ENCODE data around the gene CTSL.
"Not testable (repeated sequence)": the region's sequence is repeated elsewhere in the genome, so short reads cannot be mapped to it uniquely, and the experiment has no call there.

The CTSL gene

DNA sequence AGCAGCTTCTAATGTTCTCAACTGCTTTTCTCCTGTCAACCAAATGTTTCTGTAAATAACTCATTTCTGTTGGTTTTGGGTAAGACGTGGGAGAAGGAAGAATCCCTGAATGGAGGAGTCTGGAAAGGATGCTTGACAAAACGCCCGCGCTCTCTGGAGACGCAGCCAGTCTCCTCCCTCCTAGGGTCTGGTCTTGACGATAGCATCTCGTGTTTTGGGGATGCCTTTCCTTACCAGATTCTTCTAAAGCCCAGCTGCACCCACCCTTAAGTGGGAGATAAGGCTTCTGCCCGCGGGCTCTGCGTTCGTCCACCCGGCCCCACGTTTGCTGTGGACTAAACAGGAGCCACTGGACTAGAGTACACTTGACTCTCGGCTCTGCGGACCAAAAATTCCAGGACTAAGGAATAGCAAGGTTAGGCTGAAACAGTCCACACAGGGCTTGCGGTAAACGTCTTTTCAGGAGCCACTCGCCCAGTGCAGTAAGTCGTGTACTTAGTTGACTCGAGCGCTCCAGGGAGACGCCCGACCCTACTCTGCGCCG is 491 bp upstream of the CTSL start:
- DNase-seq: no peak

DNA sequence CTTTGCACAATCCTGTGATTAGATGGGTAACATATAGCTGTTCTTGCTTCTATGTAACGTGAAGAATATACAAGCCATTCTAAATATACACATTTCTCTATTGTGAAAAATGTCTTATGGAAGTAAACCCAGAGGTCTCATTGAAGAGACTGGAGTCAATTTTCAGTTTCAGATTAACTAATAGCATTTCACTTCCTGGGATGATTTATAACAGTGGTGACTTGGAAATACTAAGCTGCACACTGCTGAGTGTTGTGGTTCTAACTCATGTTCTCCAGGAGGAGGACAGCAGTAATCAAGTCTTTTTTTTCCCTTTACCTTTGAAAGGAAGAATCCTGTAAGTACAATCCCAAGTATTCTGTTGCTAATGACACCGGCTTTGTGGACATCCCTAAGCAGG is 3.3 kb downstream of the CTSL start:
- no peak for DNase-seq

DNA sequence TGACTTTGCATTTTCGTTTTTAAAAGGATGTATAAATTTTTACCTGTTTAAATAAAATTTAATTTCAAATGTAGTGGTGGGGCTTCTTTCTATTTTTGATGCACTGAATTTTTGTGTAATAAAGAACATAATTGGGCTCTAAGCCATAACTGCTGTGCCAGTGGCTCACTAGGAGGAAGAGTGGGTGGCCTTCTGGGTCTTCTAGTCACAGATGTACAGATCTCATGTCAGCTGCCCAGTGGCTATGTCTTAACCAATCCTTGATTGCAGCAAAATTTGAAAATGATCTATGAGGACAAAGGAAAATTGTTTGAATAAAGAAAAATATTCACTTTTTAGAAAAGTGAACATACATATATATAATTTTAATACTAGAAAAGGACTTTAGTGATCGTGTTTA is 5.4 kb downstream of the CTSL start:
- DNase-seq: no peak

DNA sequence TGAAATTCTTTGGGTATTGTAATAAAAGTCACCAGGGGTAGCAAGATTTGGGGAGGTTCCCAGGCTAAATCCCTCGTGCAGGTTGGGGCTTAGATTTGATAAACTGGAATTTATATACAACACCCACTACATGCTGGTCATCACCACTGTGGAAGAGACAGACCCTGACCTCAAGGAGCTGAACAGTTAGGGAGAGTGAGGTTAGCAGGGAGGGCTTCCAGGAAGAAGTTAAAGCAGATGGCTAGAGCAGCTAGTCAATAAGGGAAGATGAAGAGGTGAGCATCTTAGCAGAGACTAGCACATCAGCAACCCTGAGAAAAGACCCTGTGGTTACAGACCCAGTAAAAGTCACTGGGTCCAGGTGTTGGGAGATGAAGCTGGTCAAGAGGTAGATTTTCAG is 6.4 kb downstream of the CTSL start:
- DNase-seq: no peak

DNA sequence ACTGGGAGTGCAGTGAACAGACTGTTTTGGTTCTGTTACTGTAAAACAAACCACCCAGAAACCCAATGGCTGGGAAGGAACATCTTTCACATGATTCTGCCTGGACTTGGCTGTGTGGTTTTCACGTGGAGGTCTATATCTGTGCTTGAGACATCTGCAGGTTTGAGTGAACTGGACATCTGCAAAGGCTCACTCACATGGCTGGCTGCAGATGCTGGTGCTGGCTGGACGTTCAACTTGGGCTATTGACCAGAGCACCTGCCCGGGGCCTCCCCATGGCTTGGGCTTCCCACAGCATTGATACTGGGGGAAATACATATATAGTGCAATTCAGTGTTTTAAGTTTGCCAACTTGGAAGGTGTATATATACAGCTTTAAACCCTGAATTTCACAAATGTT is 6.8 kb downstream of the CTSL start:
- no peak for DNase-seq

DNA sequence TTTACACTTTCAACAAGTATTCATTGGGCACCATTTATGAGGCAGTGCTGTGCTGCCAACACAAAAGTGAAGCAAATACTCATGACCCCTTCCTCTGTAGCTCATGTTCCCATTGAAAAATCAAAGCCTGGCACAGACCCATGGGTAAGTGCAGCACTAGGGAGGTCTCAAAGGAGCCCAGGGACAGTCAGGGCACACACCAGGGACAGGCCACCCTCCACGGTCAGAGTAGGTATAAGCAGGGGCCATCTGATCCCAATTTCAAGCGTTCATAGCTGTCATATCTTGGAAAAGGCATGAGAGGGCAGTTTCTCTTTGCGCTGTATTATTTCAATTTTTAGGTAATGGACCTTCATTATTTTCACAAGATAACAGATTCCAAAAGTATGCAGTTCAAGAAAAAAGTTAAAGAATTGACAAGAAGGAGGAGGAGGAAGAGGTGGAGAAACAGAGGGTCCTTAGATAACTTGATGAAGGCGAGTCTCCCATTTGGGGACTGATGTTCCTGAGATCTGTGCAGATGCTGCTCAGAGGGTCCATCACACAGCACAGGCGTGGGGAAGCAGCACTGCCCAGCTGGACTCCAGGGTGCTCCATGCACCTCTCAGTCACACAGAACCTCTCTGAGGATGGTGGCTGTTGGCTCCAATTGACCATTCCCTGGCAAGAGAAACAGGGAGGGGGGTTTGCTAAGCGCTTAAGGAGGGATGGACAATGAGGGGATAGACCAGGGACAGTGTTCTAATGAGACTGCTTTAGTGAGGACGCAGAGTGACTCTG is 7.5 kb downstream of the CTSL start:
- no peak for DNase-seq

DNA sequence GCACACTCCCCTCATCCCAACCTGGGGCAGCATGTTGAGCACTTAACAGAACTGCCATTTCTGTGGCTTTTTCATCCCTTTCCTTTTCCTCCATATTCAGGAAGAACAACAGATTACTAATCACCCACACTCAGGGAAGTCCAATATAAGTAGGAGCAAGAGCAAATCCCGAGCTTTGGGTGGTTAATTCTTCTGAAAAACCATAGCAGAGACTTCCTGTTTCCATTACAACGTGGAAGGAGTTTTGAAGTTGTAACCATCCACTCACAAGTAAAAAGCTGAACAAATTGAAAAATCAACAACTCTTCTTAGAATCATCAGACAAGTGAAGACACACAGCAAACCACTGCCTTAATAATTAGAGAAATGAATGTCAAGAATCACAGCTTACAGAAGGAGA is 8.2 kb downstream of the CTSL start:
- DNase-seq: no peak

DNA sequence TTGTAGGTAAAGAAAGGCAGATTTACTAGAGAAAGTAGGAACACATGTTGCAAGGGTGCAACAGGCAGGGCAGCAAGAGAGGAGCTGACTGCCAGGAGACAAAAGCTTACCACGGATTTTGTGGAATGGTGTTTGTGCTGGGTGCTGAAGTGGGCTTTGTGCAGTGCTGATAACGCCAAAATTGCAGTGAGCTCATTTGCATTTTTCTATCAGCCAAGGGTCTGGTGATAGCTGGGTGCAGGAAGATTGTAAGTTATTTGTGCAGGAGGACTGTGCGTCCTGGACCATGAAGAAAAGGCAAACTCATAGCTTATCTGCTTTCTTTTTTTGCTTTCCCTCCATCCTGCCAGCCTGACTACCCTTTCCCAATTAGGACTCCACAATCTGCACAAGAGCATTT is 13.6 kb downstream of the CTSL start:
- no peak for DNase-seq

DNA sequence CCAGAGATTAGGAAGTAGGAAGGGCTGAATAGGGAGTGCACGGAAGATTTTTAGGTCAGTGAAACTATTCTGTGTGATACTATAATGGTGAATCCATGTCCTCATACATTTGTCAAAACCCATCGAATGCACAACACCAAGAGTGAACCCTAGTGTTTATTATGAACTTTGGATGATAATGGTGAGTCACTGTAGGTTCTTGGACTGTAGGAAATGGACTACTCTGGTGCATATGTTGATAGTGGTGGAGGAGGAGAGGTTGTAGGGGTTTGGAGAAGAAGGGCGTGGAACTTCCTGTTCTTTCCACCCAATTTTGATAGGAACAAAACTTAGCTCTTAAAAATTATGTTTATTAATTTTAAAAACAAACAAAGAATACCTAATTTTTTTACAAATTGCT is 14.3 kb downstream of the CTSL start:
- no peak for DNase-seq

DNA sequence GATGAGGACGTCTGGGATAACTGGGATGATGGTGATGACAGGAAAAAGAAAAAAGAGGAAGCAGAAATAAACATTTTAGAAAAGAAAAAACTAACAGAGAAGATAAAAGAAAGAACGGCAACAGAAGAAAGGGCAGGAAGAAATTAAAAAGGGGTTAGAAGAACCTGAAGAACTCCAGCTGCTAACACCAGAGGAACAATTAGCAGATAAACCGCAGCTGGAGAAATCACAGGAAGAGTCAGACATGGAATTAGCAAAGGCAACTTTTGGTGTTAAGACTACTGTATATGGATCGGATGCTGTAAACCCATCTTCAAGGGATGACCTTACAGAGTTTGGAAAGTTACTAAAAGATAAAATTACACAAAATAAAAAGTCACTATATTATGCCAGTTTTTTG is 15.4 kb downstream of the CTSL start:
- no peak for DNase-seq

DNA sequence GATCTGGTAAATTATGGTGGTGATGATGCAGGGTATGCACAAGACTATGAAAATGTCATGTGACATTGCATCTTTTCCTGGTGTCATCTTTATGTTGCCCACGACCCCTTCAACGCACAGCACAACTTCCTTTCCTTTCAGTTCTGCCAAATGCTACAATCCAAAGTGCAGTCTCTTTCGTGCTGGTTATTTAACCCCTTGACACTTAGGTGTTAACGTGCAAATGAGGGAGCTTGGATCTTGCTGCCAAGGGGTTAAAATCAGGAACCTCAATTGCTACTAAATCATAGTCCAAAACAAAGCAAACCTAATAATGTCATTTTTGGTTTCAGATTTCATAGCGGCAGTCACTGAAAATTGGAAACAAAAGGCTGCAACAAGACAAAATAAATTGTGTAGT is 16.0 kb downstream of the CTSL start:
- no peak for DNase-seq

DNA sequence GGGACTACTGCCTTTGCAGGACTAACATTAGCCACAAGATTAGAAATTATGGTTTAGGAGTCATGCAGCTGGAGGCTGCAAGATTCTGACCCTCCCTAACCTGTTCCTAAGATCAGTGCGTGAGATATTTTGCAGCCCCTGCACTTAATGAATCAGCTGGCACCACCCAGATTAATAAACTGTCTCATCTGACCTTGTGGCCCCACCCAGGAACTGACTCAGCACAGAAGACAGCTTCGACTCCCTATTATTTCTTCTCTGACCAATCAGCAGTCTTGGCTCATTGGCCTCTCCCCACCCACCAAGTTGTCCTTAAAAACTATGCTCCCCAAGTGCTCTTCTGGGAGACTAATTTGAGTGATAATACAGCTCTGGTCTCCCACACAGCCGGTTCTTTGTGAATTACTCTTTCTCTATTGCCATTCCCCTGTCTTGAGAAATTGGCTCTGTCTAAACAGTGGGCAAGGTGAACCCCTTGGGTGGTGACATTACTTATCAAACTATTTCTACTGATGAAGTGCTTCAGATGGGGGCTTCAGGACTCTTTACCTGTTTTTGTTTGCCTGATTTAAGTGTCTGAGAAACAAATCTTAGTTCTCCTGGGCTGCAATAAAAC is 17.0 kb downstream of the CTSL start:
- no peak for DNase-seq

DNA sequence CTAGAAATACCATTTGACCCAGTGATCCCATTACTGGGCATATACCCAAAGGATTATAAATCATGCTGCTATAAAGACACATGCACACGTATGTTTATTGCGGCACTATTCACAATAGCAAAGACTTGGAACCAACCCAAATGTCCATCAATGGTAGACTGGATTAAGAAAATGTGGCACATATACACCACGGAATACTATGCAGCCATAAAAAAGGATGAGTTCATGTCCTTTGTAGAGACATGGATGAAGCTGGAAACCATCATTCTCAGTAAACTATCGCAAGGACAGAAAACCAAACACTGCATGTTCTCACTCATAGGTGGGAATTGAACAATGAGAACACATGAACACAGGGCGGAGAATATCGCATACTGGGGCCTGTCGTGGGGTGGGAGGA is 18.3 kb downstream of the CTSL start:
- not testable (repeated sequence) for DNase-seq

DNA sequence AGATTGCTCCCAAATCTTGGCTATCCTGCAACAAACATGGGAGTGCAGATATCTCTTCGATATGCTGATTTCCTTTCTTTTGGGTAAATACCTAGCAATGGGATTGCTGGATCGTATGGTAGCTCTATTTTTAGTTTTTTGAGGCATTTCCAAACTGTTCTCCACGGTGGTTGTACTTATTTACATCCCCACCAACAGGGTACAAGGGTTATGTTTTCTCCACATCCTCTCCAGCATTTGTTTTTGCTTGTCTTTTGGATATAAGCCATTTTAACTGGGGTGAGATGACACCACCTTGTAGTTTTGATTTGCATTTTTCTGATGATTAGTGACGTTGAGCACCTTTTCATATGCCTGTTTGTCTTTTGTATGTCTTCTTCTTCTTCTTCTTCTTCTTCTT is 20.3 kb downstream of the CTSL start:
- DNase-seq: no peak

DNA sequence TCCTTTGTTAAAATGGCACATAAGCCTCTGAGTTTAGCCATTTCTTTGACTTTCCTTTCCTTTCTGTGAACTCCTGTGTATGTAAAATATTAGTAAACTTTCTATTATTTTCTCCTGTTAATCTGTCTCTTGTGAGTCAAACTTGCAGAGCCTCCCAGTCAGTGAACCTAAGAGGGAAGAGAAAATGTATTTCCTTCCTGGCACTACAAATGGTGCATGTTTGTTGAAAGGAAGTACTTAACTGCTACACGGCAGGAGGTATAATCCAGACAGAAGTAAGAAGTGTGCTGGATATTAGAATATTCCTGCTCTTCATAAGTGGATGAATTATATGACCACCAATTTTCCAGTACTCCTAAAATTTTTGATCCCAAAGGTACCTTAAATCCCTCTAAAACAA is 23.0 kb downstream of the CTSL start:
- DNase-seq: no peak

DNA sequence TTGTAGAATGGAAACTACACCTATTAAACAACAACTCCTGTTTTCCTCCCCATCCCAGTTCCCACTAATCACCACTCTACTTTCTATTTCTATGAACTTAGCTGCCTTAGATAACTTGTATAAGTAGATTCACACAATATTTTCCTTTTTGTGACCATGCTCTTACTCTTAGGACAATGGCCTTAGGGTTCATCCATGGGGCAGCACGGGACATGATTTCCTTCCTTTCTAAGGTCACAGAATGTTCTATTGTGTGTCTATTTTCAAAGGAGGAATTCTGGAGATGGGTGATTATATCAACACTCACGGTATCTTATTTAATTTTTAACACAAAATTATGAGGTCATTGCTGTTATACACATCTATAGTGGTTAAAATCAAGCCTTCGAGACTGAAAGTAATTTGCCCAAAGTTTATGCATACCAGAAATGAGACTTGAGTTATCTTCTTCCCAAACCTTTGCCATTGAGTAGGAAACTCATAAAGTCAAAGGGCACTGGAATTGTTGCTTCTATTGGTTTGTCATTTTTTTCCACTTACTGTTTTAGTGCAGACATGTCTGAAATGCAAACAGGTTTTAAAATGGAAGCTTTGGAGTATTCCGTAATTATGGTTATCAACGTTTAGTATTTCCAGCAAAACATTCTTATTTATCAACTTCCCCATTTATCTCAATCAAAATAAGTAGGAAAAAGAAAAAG is 23.6 kb downstream of the CTSL start:
- no peak for DNase-seq

DNA sequence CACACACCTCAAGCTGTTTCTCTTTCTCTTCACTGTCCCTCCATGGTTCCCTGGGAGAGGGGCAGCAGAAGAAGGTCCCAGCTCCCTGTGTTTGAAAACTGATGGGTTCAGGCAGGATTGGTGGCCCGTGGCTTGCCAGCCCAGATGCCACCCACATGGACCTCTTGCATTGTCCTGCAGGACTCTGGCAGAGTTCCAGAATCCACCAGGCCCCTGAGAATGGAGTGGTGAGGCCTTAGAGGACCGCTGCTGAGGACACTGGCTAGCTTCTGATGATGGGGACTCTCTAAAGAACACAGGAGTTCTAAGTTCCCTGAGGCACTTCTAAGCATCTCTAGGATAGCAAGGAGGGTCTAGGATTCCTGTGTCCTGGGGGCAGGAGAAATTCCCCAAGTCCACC is 24.8 kb downstream of the CTSL start:
- DNase-seq: no peak

DNA sequence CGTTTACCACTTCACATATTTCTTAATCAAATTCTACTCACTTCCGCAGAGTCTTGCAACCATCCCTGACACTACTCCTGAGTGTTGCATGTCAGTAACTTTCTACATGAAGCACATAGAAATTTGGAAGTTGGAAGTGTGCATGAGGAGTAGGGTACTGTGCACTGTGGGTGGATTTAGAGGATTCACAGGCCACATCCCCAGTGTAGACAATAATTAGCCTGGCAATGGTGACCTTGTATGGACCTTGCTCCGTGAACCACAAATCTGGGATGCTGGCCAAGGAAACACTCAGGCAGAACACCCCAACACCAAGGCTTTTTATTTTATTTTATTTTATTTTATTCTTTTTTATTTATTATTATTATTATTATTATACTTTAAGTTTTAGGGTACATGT is 25.5 kb downstream of the CTSL start:
- DNase-seq: no peak

DNA sequence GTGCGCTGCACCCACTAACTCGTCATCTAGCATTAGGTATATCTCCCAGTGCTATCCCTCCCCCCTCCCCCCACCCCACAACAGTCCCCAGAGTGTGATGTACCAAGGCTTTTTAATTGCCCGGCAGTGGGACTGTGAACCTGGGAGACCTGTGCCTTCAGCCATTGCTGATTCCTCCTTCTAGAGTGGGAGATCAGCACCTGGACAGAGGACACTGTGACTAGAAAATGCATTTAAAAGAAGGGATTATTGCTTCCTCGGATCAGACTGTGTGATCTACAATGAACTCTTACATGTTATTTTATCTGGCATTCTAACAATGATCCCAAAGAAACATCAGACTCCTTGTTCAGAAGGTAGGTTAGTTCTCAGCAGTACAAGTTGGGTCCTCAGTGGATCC is 25.9 kb downstream of the CTSL start:
- no peak for DNase-seq

DNA sequence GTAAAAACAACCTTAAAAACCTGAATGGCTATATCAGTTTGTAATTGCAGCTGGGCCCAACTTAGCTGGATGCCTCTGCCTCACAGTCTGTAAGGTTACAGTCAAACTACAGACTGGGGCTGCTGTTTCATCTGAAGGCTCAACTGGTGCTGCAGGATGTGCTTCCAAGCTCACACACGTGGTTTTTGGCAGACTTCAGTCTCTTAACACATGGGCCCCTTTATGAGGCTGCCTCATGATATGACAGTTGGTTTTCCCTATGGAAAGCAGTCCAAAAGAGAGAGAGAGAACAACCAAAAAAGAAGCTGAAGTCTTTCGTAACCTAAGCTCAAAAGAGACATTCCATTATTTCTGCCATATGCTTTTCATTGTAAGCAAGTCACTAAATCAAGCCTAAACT is 27.4 kb downstream of the CTSL start:
- DNase-seq: no peak

DNA sequence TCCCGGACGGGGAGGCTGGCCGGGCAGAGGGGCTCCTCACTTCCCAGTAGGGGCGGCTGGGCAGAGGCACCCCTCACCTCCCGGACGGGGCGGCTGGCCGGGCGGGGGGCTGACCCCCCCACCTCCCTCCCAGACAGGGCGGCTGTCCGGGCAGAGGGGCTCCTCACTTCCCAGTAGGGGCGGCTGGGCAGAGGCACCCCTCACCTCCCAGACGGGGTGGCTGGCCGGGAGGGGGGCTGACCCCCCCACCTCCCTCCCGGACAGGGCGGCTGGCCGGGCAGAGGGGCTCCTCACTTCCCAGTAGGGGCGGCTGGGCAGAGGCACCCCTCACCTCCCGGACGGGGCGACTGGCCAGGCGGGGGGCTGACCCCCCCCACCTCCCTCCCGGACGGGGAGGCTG is 32.4 kb downstream of the CTSL start:
- DNase-seq: not testable (repeated sequence)

DNA sequence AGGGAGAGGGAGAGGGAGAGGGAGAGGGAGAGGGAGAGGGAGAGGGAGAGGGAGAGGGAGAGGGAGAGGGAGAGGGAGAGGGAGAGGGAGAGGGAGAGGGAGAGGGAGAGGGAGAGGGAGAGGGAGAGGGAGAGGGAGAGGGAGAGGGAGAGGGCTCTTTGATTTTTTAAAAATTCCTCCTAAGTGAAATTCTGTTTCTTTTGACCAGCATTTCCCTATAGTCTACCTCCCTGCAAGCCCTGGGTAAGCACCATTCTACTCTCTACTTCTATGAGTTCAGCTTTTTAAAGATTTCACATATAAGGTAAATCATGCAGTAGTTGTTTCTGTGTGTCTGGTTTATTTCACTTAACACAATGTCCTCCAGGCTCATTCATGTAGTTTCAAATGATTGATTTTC is 34.1 kb downstream of the CTSL start:
- not testable (repeated sequence) for DNase-seq

DNA sequence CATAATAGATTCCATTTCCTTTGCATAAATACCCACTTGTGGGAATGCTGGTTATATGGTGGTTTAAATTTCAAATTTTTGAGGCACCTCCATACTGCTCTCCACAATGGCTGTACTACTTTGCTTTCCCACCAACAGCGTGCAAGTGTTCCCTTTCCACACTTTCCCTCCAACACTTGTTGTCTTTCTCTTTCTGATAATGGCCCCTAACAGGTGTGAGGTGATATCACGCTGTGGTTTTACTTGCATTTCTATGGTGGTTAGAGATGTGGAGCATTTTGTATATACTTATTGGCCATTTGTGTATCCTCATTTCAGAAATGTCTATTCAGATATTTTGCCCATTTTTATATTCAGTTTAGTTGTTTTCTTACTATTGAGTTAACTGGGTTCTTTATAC is 34.6 kb downstream of the CTSL start:
- no peak for DNase-seq

DNA sequence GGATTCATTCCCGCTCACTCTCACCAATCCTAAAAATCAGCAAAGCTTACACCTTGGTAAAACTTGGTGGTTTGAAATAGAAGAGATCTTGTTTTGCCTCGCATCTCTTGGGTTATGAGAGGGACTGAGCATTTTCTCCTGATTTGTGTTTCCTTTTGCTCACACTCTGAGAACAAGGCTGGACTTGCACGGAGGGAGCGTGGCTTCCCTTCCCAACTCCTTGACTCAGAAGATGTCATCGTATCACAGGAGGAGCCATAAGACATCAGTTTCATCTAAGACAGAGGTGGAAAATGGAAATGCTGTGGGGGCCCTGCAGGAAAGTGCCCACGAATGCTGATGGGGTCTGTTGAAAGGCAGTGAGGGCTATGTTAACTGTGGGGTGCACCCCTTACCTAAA is 37.4 kb downstream of the CTSL start:
- no peak for DNase-seq
